ENCODE results near the gene ITGA1.

Gene ITGA1

DNA sequence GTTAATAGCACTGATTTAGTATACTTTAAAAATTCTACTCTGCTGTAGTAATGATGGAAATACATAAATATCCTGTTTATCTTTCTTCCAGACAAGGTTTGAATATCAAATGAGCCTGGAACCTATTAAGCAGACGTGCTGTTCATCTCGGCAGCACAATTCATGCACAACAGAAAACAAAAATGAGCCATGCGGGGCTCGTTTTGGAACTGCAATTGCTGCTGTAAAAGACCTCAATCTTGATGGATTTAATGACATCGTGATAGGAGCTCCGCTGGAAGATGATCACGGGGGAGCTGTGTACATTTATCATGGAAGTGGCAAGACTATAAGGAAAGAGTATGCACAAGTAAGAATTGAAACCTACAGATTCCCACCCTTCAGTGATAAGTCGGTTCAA, 122.4 kb downstream of the ITGA1 start:
- H3K27me3 ChIP-seq (replicated peaks in 2 of 5; ENCODE audit: control insufficient read depth in 4 of 5, insufficient read depth in 5 of 5, low read length in 4 of 5) = no peaks in the 10 kb centered on the region
- ChIA-PET CTCF (no interaction called here), POLR2A (no interaction called here)
- no peak overlapping the region for H3K27ac ChIP-seq (ENCODE audit: insufficient read depth in 1 of 2, low read depth in 1 of 2, low read length in 2 of 2, poor library complexity in 1 of 2, severe bottlenecking in 2 of 2)
- 96% methylated on average over 7 of the region's 8 CpGs for WGBS (ENCODE audit: insufficient coverage)
- no peaks in the 10 kb centered on the region for H3K4me1 ChIP-seq (ENCODE audit: control extremely low read depth in 1 of 4, control insufficient read depth in 4 of 4, insufficient read depth in 4 of 4, low read length in 3 of 4)
- DNase-seq = peak in 2 of 3 donors; percentile 34 to 40
- no peaks in the 10 kb centered on the region for H3K9me3 ChIP-seq (ENCODE audit: control extremely low read depth in 1 of 5, control insufficient read depth in 4 of 5, insufficient read depth in 2 of 5, low read depth in 1 of 5, low read length in 4 of 5)
- H3K4me3 ChIP-seq (ENCODE audit: control insufficient read depth in 1 of 7, extremely low read depth in 1 of 7, insufficient read depth in 4 of 7, low read depth in 2 of 7, low read length in 6 of 7) = no peak overlapping the region
- H3K36me3 ChIP-seq (ENCODE audit: control insufficient read depth in 4 of 4, insufficient read depth in 4 of 4, low read length in 3 of 4) = no peaks in the 10 kb centered on the region

DNA sequence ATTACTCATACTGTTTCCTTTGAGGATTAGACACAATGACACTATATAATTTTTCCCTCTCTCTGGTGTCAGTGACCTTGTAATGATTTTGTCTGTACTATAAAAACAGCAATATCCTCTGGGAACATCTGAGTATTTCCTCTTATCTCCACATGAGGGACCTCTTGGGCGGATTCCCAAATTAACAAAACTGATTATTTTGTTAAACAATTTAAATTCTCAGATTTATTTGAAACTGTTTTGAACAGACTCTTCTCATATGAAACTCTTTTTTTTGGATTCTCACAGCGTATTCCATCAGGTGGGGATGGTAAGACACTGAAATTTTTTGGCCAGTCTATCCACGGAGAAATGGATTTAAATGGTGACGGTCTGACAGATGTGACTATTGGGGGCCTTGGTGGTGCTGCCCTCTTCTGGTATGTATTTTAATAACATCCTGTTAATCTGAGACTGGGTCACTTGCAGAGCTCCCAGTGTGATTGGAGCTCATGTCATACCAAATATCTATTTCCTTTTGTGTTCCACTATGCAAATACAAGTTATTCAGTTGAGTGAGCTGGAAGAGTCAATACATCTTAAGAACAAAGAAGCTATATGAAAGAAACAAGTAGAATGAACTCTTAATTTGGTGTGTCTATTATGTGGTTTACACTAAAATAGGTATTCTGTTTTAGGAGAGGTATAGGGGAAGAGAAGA, 127.6 kb downstream of the ITGA1 start:
- WGBS (ENCODE audit: insufficient coverage) = 0% methylated on average over 2 of the region's 4 CpGs
- peak; percentile 74 to 82 (median 79) for DNase-seq
- Histone ChIP-seq H3K4me3 (ENCODE audit: control insufficient read depth in 1 of 7, extremely low read depth in 1 of 7, insufficient read depth in 4 of 7, low read depth in 2 of 7, low read length in 6 of 7) (peak overlapping the region in 6 of 7 experiments; percentile 33 to 66 (median 48)), H3K36me3 (ENCODE audit: control insufficient read depth in 4 of 4, insufficient read depth in 4 of 4, low read length in 3 of 4) (no peaks in the 10 kb centered on the region), H3K27ac (ENCODE audit: insufficient read depth in 1 of 2, low read depth in 1 of 2, low read length in 2 of 2, poor library complexity in 1 of 2, severe bottlenecking in 2 of 2) (no peak overlapping the region), H3K4me1 (ENCODE audit: control extremely low read depth in 1 of 4, control insufficient read depth in 4 of 4, insufficient read depth in 4 of 4, low read length in 3 of 4) (no peaks in the 10 kb centered on the region), H3K9me3 (ENCODE audit: control extremely low read depth in 1 of 5, control insufficient read depth in 4 of 5, insufficient read depth in 2 of 5, low read depth in 1 of 5, low read length in 4 of 5) (no peaks in the 10 kb centered on the region), H3K27me3 (replicated peaks in 2 of 5; ENCODE audit: control insufficient read depth in 4 of 5, insufficient read depth in 5 of 5, low read length in 4 of 5) (no peaks in the 10 kb centered on the region)
- ChIA-PET POLR2A (no interaction called here), CTCF (interaction anchor here (0.7 to 2.6 kb wide), 11 partner anchors 11 to 257 kb away, joined by 3 to 8 read pairs (median 3); no protein-coding TSS in a partner anchor)

DNA sequence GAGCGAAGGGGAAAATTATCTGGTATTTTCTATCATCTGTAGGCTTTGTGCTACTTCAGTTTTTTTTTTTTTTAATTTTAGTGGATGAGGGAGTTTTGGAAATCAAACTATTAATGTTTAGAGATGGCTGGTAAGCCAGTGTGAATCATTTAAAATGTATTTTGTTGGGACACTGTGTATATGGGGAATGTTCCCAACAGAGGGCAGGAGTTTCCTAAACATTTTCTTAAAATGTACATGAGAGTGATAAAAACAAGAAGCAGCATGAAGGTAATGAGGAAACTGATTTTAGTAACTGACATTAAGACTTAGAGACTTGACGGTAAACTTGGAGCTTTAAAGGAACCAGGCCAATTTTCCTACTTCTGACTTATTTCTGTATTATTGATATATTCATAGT, 133.2 kb downstream of the ITGA1 start:
- POLR2A ChIA-PET = no interaction called here
- Histone ChIP-seq H3K4me1 (ENCODE audit: control extremely low read depth in 1 of 4, control insufficient read depth in 4 of 4, insufficient read depth in 4 of 4, low read length in 3 of 4) (peaks cover 0 to 7% (median 4%) of the 10 kb centered on the region in 4 experiments), H3K27me3 (replicated peaks in 2 of 5; ENCODE audit: control insufficient read depth in 4 of 5, insufficient read depth in 5 of 5, low read length in 4 of 5) (no peaks in the 10 kb centered on the region), H3K9me3 (ENCODE audit: control extremely low read depth in 1 of 5, control insufficient read depth in 4 of 5, insufficient read depth in 2 of 5, low read depth in 1 of 5, low read length in 4 of 5) (no peaks in the 10 kb centered on the region), H3K36me3 (ENCODE audit: control insufficient read depth in 4 of 4, insufficient read depth in 4 of 4, low read length in 3 of 4) (no peaks in the 10 kb centered on the region), H3K27ac (ENCODE audit: insufficient read depth in 1 of 2, low read depth in 1 of 2, low read length in 2 of 2, poor library complexity in 1 of 2, severe bottlenecking in 2 of 2) (no peak overlapping the region), H3K4me3 (ENCODE audit: control insufficient read depth in 1 of 7, extremely low read depth in 1 of 7, insufficient read depth in 4 of 7, low read depth in 2 of 7, low read length in 6 of 7) (no peak overlapping the region)
- 83% methylated on average over 1 of the region's 2 CpGs for WGBS (ENCODE audit: insufficient coverage)
- CTCF ChIA-PET = interaction anchor here (1.1 kb wide), 1 partner anchor 12 kb away, joined by 3 read pairs; no protein-coding TSS in a partner anchor
- no peak for DNase-seq

DNA sequence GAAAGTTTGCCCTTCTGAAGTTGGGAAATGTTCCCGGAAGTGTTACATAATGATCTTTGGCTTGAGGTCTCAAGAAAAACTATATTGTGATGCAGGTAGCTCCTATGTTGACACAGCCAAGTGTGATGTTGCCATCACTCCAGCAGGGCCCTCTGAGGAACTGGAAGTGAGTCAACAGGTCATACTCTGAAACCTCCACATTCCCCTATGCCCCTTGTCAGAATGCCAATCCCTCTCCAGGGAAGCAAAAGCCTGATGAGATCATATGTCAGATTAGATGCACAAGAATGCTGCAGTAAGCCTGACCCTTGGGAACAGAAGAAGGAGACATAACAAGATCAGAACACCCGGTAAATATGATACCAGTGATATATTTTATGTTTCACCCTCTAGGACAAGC, 134.7 kb downstream of the ITGA1 start:
- no peak overlapping the region for H3K4me3 ChIP-seq (ENCODE audit: control insufficient read depth in 1 of 7, extremely low read depth in 1 of 7, insufficient read depth in 4 of 7, low read depth in 2 of 7, low read length in 6 of 7)
- WGBS (ENCODE audit: insufficient coverage) = no CpG with 5 or more reads among the region's 2 CpGs
- peaks cover 0 to 1% (median 0%) of the 10 kb centered on the region in 5 experiments for H3K9me3 ChIP-seq (ENCODE audit: control extremely low read depth in 1 of 5, control insufficient read depth in 4 of 5, insufficient read depth in 2 of 5, low read depth in 1 of 5, low read length in 4 of 5)
- ChIA-PET POLR2A (no interaction called here), CTCF (interaction anchor here (0.9 to 1.1 kb wide), 3 partner anchors 8 to 123 kb away, joined by 3 to 4 read pairs (median 3); no protein-coding TSS in a partner anchor)
- DNase-seq = peak in 2 of 3 donors; percentile 7 to 9
- no peak overlapping the region for H3K27ac ChIP-seq (ENCODE audit: insufficient read depth in 1 of 2, low read depth in 1 of 2, low read length in 2 of 2, poor library complexity in 1 of 2, severe bottlenecking in 2 of 2)
- H3K4me1 ChIP-seq (ENCODE audit: control extremely low read depth in 1 of 4, control insufficient read depth in 4 of 4, insufficient read depth in 4 of 4, low read length in 3 of 4) = peaks cover 0 to 7% (median 4%) of the 10 kb centered on the region in 4 experiments
- H3K27me3 ChIP-seq (replicated peaks in 2 of 5; ENCODE audit: control insufficient read depth in 4 of 5, insufficient read depth in 5 of 5, low read length in 4 of 5) = no peaks in the 10 kb centered on the region
- H3K36me3 ChIP-seq (ENCODE audit: control insufficient read depth in 4 of 4, insufficient read depth in 4 of 4, low read length in 3 of 4) = no peaks in the 10 kb centered on the region

DNA sequence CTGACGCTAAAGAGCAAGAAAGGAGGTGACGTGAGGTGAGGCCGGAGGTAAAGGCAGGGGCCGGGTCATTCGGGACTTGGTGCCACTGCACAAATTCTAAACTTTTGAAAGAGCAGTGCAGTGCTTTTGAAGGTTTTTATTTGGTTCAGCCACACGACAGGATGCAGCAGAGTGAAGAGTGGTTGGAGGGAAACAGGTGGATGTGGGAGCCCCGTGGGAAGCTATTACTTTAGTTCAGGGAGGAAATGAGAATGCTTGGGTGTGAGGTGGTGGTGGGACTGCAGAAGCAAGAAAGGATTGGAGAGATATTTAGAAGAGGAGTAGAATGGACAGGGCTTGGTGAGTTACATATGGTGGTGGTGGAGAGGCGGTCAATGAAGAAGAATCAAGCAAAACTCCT, 136.7 kb downstream of the ITGA1 start:
- 58% methylated on average over 7 of the region's 8 CpGs for WGBS (ENCODE audit: insufficient coverage)
- Histone ChIP-seq H3K36me3 (ENCODE audit: control insufficient read depth in 4 of 4, insufficient read depth in 4 of 4, low read length in 3 of 4) (no peaks in the 10 kb centered on the region), H3K4me3 (ENCODE audit: control insufficient read depth in 1 of 7, extremely low read depth in 1 of 7, insufficient read depth in 4 of 7, low read depth in 2 of 7, low read length in 6 of 7) (no peak overlapping the region), H3K9me3 (ENCODE audit: control extremely low read depth in 1 of 5, control insufficient read depth in 4 of 5, insufficient read depth in 2 of 5, low read depth in 1 of 5, low read length in 4 of 5) (peaks cover 0 to 1% (median 0%) of the 10 kb centered on the region in 5 experiments), H3K27ac (ENCODE audit: insufficient read depth in 1 of 2, low read depth in 1 of 2, low read length in 2 of 2, poor library complexity in 1 of 2, severe bottlenecking in 2 of 2) (no peak overlapping the region), H3K4me1 (ENCODE audit: control extremely low read depth in 1 of 4, control insufficient read depth in 4 of 4, insufficient read depth in 4 of 4, low read length in 3 of 4) (peaks cover 0 to 7% (median 4%) of the 10 kb centered on the region in 4 experiments), H3K27me3 (replicated peaks in 2 of 5; ENCODE audit: control insufficient read depth in 4 of 5, insufficient read depth in 5 of 5, low read length in 4 of 5) (no peaks in the 10 kb centered on the region)
- ChIA-PET CTCF (interaction anchor here (0.6 to 1.0 kb wide), 3 partner anchors 12 to 502 kb away, joined by 3 read pairs; no protein-coding TSS in a partner anchor), POLR2A (no interaction called here)
- DNase-seq = peak in 2 of 3 donors; percentile 57 to 71

DNA sequence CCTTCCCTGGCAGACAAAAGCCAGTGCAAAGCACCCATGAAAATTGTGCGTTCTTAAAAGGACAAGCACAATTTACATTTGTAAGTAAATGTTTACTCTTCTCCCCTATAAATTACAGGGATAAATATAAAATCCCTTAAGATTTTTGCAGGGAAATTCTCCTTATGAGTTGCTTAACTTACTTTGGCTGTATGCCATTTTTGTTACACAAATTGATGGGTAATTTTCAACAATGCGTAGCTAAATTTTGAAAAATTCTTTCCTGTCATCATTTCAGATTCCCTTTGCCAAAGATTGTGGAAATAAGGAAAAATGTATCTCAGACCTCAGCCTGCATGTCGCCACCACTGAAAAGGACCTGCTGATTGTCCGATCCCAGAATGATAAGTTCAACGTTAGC, 137.3 kb downstream of the ITGA1 start:
- WGBS (ENCODE audit: insufficient coverage) = 100% methylated on average over 4 of the region's 5 CpGs
- Histone ChIP-seq H3K27ac (ENCODE audit: insufficient read depth in 1 of 2, low read depth in 1 of 2, low read length in 2 of 2, poor library complexity in 1 of 2, severe bottlenecking in 2 of 2) (no peak overlapping the region), H3K36me3 (ENCODE audit: control insufficient read depth in 4 of 4, insufficient read depth in 4 of 4, low read length in 3 of 4) (no peaks in the 10 kb centered on the region), H3K4me3 (ENCODE audit: control insufficient read depth in 1 of 7, extremely low read depth in 1 of 7, insufficient read depth in 4 of 7, low read depth in 2 of 7, low read length in 6 of 7) (no peak overlapping the region), H3K4me1 (ENCODE audit: control extremely low read depth in 1 of 4, control insufficient read depth in 4 of 4, insufficient read depth in 4 of 4, low read length in 3 of 4) (peaks cover 0 to 7% (median 4%) of the 10 kb centered on the region in 4 experiments), H3K9me3 (ENCODE audit: control extremely low read depth in 1 of 5, control insufficient read depth in 4 of 5, insufficient read depth in 2 of 5, low read depth in 1 of 5, low read length in 4 of 5) (peaks cover 0 to 1% (median 0%) of the 10 kb centered on the region in 5 experiments), H3K27me3 (replicated peaks in 2 of 5; ENCODE audit: control insufficient read depth in 4 of 5, insufficient read depth in 5 of 5, low read length in 4 of 5) (no peaks in the 10 kb centered on the region)
- DNase-seq = no peak
- POLR2A ChIA-PET = no interaction called here
- CTCF ChIA-PET = interaction anchor here (1.0 kb wide), 1 partner anchor 12 kb away, joined by 3 read pairs; no protein-coding TSS in a partner anchor

DNA sequence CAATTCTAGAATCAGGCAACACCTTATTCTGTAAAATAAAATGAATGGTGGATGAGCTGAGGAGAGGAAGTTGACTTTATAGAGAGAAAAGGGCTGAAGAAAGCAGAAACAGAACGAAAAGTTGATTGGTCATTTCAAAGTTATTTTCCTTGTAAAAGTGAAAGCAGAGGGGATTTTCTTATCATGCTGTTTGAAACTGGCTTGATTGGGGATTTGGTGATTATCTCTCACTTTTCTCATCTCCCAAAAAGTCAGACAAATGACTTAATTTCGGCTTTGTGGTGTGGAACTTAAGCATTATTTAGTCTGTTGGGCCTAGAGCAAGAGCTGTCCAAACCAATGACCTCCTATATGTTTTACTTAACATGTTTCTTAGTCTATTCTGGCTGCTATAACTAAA, 141.0 kb downstream of the ITGA1 start:
- Histone ChIP-seq H3K4me1 (ENCODE audit: control extremely low read depth in 1 of 4, control insufficient read depth in 4 of 4, insufficient read depth in 4 of 4, low read length in 3 of 4) (peaks cover 0 to 6% (median 4%) of the 10 kb centered on the region in 4 experiments), H3K4me3 (ENCODE audit: control insufficient read depth in 1 of 7, extremely low read depth in 1 of 7, insufficient read depth in 4 of 7, low read depth in 2 of 7, low read length in 6 of 7) (no peak overlapping the region), H3K27ac (ENCODE audit: insufficient read depth in 1 of 2, low read depth in 1 of 2, low read length in 2 of 2, poor library complexity in 1 of 2, severe bottlenecking in 2 of 2) (no peak overlapping the region), H3K36me3 (ENCODE audit: control insufficient read depth in 4 of 4, insufficient read depth in 4 of 4, low read length in 3 of 4) (no peaks in the 10 kb centered on the region), H3K9me3 (ENCODE audit: control extremely low read depth in 1 of 5, control insufficient read depth in 4 of 5, insufficient read depth in 2 of 5, low read depth in 1 of 5, low read length in 4 of 5) (peaks cover 0 to 1% (median 0%) of the 10 kb centered on the region in 5 experiments), H3K27me3 (replicated peaks in 2 of 5; ENCODE audit: control insufficient read depth in 4 of 5, insufficient read depth in 5 of 5, low read length in 4 of 5) (no peaks in the 10 kb centered on the region)
- no peak for DNase-seq
- 67% methylated on average over 1 of the region's 2 CpGs for whole genome bisulfite sequencing (ENCODE audit: insufficient coverage)
- CTCF ChIA-PET = no interaction called here
- POLR2A ChIA-PET = no interaction called here
